BE2C (cell line): ENCODE measurements around the gene ASTN2.

ENCODE experiments used
- DNase-seq: peaks from one replicate; pipeline ENCODE4 v3.0.0-alpha.2; 2020
- H3K27me3 ChIP-seq: fragments of 250-450 bp; sonication (Bioruptor Pico); 2 replicates; pipeline ENCODE4 v1.5.1; 2020; ENCODE audit warnings: mild to moderate bottlenecking
- H3K36me3 ChIP-seq: fragments of 250-450 bp; sonication (Bioruptor Pico); 2 replicates; pipeline ENCODE4 v1.5.1; 2020; ENCODE audit warnings: mild to moderate bottlenecking
- H3K4me1 ChIP-seq: fragments of 250-450 bp; sonication (Bioruptor Pico); 2 replicates; pipeline ENCODE4 v1.5.1; 2020
- H3K4me3 ChIP-seq: 2 replicates; pipeline ENCODE4 v1.5.1; 2011; ENCODE audit warnings: low read depth, low read length
- H3K9me3 ChIP-seq: fragments of 250-450 bp; sonication (Bioruptor Pico); 2 replicates; pipeline ENCODE4 v1.5.1; 2020
- TF ChIP-seq, protein P1 (sequence below): IDR thresholded peaks from 2 replicates; pipeline ENCODE4 v1.5.1; 2012; ENCODE audit warnings: mild to moderate bottlenecking, low read depth, low read length

Gene ASTN2

GRCh38 chr9:116468793-116469527 lies 945.9 kb downstream of the ASTN2 start:
- H3K27me3 ChIP-seq: no peaks in the 10 kb centered on the region
- TF ChIP-seq, protein P1, sequence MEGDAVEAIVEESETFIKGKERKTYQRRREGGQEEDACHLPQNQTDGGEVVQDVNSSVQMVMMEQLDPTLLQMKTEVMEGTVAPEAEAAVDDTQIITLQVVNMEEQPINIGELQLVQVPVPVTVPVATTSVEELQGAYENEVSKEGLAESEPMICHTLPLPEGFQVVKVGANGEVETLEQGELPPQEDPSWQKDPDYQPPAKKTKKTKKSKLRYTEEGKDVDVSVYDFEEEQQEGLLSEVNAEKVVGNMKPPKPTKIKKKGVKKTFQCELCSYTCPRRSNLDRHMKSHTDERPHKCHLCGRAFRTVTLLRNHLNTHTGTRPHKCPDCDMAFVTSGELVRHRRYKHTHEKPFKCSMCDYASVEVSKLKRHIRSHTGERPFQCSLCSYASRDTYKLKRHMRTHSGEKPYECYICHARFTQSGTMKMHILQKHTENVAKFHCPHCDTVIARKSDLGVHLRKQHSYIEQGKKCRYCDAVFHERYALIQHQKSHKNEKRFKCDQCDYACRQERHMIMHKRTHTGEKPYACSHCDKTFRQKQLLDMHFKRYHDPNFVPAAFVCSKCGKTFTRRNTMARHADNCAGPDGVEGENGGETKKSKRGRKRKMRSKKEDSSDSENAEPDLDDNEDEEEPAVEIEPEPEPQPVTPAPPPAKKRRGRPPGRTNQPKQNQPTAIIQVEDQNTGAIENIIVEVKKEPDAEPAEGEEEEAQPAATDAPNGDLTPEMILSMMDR: no peak
- DNase-seq: no peak
- no peaks in the 10 kb centered on the region; the same call in none of the 2 replicates for H3K36me3 ChIP-seq
- H3K4me3 ChIP-seq: no peak overlapping the region
- no peaks in the 10 kb centered on the region for H3K9me3 ChIP-seq
- H3K4me1 ChIP-seq: no peaks in the 10 kb centered on the region

DNA sequence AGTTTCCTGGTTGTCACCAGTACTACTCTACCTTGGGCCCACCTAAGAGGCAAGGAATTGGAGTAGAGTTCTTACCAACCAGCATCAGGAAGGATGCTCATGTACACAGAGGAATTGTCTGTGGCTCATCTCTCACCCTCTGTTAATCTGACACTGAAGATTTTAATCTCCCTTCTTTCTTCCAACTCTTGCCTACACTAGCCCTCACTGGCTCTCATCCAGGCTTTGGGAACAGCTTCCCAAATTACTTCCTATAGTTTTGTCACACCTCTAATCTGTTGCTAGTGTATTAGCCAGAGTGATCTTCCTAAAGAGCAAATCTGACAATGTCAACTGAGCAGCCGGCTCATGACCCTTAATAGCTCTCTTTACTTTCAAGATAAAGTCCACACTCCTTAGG lies 946.5 kb downstream of the ASTN2 start:
- Histone ChIP-seq H3K36me3 (no peaks in the 10 kb centered on the region; the same call in none of the 2 replicates), H3K9me3 (no peaks in the 10 kb centered on the region), H3K4me3 (no peak overlapping the region), H3K4me1 (no peaks in the 10 kb centered on the region), H3K27me3 (no peaks in the 10 kb centered on the region)
- TF ChIP-seq, protein P1: no peak
- DNase-seq: no peak

GRCh38 chr9:116467740-116468351 lies 947.0 kb downstream of the ASTN2 start:
- H3K36me3 ChIP-seq: no peaks in the 10 kb centered on the region; the same call in none of the 2 replicates
- no peaks in the 10 kb centered on the region for H3K4me1 ChIP-seq
- no peak for DNase-seq
- no peak overlapping the region for H3K4me3 ChIP-seq
- no peaks in the 10 kb centered on the region for H3K9me3 ChIP-seq
- no peaks in the 10 kb centered on the region for H3K27me3 ChIP-seq
- TF ChIP-seq, protein P1: no peak

DNA sequence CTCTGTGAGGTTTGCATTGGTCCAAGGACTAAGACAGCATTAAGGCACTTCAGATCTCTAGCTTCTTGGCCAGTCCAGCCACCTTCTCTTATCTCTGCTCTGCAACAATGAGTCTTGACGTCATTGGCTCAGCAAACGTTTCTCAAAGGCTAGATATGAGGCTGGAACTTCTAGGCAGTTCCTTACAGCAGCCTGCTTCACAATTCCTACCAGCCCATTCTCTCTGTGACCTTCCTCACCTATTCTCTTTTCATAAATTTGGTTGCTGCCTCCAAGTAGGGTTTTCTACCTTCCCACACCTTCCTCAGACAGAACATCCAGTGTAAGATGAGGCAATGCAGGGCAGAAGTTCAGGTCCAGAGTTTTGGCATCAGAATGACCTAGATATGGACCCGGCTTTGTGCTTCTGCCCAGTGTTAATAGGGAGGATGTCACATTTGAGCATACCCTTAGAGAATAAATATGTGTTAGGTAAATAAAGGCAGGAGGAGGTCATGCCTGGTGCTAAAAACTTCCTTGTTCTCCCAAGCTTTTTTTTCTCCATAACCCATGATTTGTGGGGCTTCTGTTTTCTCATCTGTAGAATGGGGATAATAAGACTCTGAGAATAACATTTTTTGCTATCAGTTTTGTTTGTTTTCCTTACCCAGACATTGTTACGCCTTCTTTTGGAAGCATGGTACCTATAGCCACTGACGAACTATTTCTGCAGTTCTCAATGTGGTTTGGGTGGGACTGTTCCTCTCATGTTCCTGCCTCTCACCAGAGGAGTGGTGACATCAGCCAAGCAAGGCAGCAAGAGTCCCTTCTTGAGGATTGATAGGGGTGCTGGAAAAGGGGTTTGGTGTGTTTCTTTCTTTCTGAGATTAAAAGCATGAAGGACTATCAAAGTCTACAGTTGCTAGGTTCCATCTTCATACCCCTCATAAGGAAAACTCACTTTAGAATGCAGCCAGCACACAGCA lies 948.3 kb downstream of the ASTN2 start:
- H3K4me1 ChIP-seq: no peaks in the 10 kb centered on the region
- no peaks in the 10 kb centered on the region for H3K27me3 ChIP-seq
- TF ChIP-seq, protein P1: no peak
- no peak overlapping the region for H3K4me3 ChIP-seq
- no peak for DNase-seq
- no peaks in the 10 kb centered on the region for H3K9me3 ChIP-seq
- no peaks in the 10 kb centered on the region; the same call in none of the 2 replicates for H3K36me3 ChIP-seq

DNA sequence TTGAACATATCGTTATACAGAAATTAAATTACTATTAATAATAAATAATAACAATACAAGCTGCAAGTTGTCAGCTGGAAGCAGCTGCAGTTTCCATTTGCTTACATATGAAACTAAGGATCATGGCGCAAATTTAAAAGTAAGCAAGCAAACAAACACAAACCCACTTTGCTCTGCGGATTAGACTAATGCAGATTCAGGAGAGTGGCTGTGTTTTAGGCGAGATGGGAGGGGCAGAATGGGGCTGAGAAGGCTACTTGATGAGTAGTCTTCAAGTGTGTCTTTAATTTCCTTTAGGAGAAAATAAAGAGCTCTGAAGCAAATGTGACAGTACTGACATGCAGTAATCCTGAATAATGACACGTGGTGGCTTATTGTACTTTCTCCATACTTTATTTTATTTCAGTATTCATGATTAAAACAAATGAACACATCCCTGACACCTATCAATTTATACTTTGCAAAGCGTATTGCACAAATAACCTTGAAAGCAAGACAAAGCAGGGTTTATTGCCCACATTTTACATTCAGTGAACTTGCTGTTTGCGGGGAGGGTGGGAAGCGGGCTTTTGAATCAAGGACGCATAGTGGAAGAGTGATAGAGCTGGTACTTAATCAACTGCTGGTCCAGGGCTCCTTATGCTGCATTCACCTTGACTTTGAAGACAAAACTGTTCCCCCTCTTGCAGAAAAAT lies 949.1 kb downstream of the ASTN2 start:
- Histone ChIP-seq H3K36me3 (no peaks in the 10 kb centered on the region; the same call in none of the 2 replicates), H3K4me1 (no peaks in the 10 kb centered on the region), H3K4me3 (no peak overlapping the region), H3K9me3 (no peaks in the 10 kb centered on the region), H3K27me3 (no peaks in the 10 kb centered on the region)
- no peak for DNase-seq
- TF ChIP-seq, protein P1: no peak
